ENCODE data around the gene SNAPC2.
"Not testable (repeated sequence)": the region's sequence is repeated elsewhere in the genome, so short reads cannot be mapped to it uniquely, and the experiment has no call there.

Gene SNAPC2

GRCh38 chr19:7944177-7944761 lies 24.1 kb downstream of the SNAPC2 start:
- DNase-seq (ENCODE audit: insufficient read length, low spot score): no peak
- no peak for FAIRE-seq
- peak; percentile 73 for TF ChIP-seq CTCF (IDR thresholded peaks at IDR 0.05; ENCODE audit: insufficient read depth, missing control alignments)

GRCh38 chr19:7947939-7948338 lies 27.8 kb downstream of the SNAPC2 start:
- no peak for FAIRE-seq
- DNase-seq (ENCODE audit: insufficient read length, low spot score): no peak
- no peak for TF ChIP-seq CTCF (IDR thresholded peaks at IDR 0.05; ENCODE audit: insufficient read depth, missing control alignments)

GRCh38 chr19:7953060-7953459 lies 32.9 kb downstream of the SNAPC2 start:
- no peak for TF ChIP-seq CTCF (IDR thresholded peaks at IDR 0.05; ENCODE audit: insufficient read depth, missing control alignments)
- FAIRE-seq (no peak), DNase-seq (ENCODE audit: insufficient read length, low spot score) (no peak)

GRCh38 chr19:7953576-7953975 lies 33.4 kb downstream of the SNAPC2 start:
- DNase-seq (ENCODE audit: insufficient read length, low spot score) (no peak), FAIRE-seq (no peak)
- TF ChIP-seq CTCF (IDR thresholded peaks at IDR 0.05; ENCODE audit: insufficient read depth, missing control alignments): no peak

GRCh38 chr19:7955696-7956095 lies 35.6 kb downstream of the SNAPC2 start:
- no peak for DNase-seq (ENCODE audit: insufficient read length, low spot score)
- no peak for FAIRE-seq
- TF ChIP-seq CTCF (IDR thresholded peaks at IDR 0.05; ENCODE audit: insufficient read depth, missing control alignments): no peak

- no peak for TF ChIP-seq CTCF (IDR thresholded peaks at IDR 0.05; ENCODE audit: insufficient read depth, missing control alignments)
- DNase-seq (ENCODE audit: insufficient read length, low spot score): no peak
- no peak for FAIRE-seq
These were observed 39.1 kb downstream of the SNAPC2 start for GRCh38 chr19:7959211-7959610.

- not testable (repeated sequence) for FAIRE-seq; DNase-seq (ENCODE audit: insufficient read length, low spot score)
These were observed 40.9 kb downstream of the SNAPC2 start for GRCh38 chr19:7961082-7961481.
